ENCODE results near the gene ENO2.

- no peak for TF ChIP-seq POLR2A (IDR thresholded peaks at IDR 0.05)
- TF ChIP-seq, protein P1, sequence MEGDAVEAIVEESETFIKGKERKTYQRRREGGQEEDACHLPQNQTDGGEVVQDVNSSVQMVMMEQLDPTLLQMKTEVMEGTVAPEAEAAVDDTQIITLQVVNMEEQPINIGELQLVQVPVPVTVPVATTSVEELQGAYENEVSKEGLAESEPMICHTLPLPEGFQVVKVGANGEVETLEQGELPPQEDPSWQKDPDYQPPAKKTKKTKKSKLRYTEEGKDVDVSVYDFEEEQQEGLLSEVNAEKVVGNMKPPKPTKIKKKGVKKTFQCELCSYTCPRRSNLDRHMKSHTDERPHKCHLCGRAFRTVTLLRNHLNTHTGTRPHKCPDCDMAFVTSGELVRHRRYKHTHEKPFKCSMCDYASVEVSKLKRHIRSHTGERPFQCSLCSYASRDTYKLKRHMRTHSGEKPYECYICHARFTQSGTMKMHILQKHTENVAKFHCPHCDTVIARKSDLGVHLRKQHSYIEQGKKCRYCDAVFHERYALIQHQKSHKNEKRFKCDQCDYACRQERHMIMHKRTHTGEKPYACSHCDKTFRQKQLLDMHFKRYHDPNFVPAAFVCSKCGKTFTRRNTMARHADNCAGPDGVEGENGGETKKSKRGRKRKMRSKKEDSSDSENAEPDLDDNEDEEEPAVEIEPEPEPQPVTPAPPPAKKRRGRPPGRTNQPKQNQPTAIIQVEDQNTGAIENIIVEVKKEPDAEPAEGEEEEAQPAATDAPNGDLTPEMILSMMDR (IDR thresholded peaks at IDR 0.05) = no peak
Measured at GRCh38 chr12:6959058-6959804, 44.9 kb downstream of the ENO2 start.
